Lower lobe of right lung (tissue), 2 donors: ENCODE measurements around the gene GLRX2. TPM values are rescaled to one million over a fixed set of nuclear protein-coding genes. Genes with fewer than 3 reads are reported as not detected.

Experiments used
- ATAC-seq, 2 donors: fragments of 200-7000 bp; cut with Tn5 transposase; one replicate each; pipeline ENCODE4 v1.9.1; 2020 to 2022; ENCODE audit warnings: mild to moderate bottlenecking in 2 of 2, moderate library complexity in 2 of 2
- DNase-seq: peaks from one replicate; pipeline ENCODE4 v3.0.0-alpha.2; 2020
- H3K27ac ChIP-seq: fragments of 200-600 bp; one replicate; pipeline ENCODE4 v1.8.0; 2022
- H3K27me3 ChIP-seq: fragments of 200-600 bp; one replicate; pipeline ENCODE4 v1.8.0; 2022; ENCODE audit warnings: low read depth
- H3K36me3 ChIP-seq: fragments of 200-600 bp; one replicate; pipeline ENCODE4 v1.8.0; 2022; ENCODE audit warnings: mild to moderate bottlenecking
- H3K4me1 ChIP-seq: fragments of 200-600 bp; one replicate; pipeline ENCODE4 v1.8.0; 2022
- H3K4me3 ChIP-seq: fragments of 200-600 bp; one replicate; pipeline ENCODE4 v1.8.0; 2022; ENCODE audit warnings: mild to moderate bottlenecking
- H3K9me3 ChIP-seq: fragments of 200-600 bp; one replicate; pipeline ENCODE4 v1.8.0; 2022
- intact Hi-C: fragments of 100-400 bp; cut with DNase I; formaldehyde crosslinking; loops from one replicate; pipeline ENCODE4 v1.11.0; 2022
- total RNA-seq: library from RNA; stranded (reverse); fragmentation: NEBNext Ultra II Directional; extraction: Animal tissue kit (Norgen Biotek cat#: 25700); gene quantifications from one replicate; pipeline ENCODE4 v1.2.1, GENCODE V29; 2021
- TF ChIP-seq, protein P1 (sequence below): fragments of 200-600 bp; IDR thresholded peaks from one replicate; pipeline ENCODE4 v1.8.0; 2022; ENCODE audit warnings: antibody characterized with exemption, mild to moderate bottlenecking
- donor health status: DM: no; HTN: yes; CAD: no; lungs with severe emphysema.

The GLRX2 gene
- total RNA-seq, 1 donor from 2014 or later: 25.2 TPM

DNA sequence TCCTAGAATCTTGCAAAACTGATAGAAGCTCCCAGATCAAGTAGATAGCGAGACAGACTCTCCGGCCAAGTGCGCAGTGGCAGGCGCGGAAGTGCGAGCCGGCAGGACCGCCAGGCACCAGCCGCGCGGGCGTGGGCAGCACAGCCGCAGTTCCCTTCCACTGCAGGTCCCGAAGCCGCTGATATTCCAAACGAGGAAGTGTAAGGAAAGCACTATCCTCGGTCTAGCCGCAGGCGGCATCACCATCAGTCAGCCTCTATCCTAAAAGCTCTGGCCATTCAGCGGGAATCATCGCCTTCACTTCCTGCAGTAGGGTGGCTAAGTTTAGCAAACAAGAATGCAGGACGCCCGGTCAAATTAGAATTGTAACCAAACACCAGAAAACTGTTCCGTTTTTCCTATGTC lies 710 bp downstream of the GLRX2 start:
- intact Hi-C loops: no loop called here
- peaks cover 14% of the 10 kb centered on the region for H3K36me3 ChIP-seq
- DNase-seq: peak; percentile 75
- TF ChIP-seq, protein P1, sequence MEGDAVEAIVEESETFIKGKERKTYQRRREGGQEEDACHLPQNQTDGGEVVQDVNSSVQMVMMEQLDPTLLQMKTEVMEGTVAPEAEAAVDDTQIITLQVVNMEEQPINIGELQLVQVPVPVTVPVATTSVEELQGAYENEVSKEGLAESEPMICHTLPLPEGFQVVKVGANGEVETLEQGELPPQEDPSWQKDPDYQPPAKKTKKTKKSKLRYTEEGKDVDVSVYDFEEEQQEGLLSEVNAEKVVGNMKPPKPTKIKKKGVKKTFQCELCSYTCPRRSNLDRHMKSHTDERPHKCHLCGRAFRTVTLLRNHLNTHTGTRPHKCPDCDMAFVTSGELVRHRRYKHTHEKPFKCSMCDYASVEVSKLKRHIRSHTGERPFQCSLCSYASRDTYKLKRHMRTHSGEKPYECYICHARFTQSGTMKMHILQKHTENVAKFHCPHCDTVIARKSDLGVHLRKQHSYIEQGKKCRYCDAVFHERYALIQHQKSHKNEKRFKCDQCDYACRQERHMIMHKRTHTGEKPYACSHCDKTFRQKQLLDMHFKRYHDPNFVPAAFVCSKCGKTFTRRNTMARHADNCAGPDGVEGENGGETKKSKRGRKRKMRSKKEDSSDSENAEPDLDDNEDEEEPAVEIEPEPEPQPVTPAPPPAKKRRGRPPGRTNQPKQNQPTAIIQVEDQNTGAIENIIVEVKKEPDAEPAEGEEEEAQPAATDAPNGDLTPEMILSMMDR: no peak
- H3K9me3 ChIP-seq: no peaks in the 10 kb centered on the region
- ATAC-seq: peak; percentile 72 to 75
- H3K4me1 ChIP-seq: peaks cover 20% of the 10 kb centered on the region
- peak overlapping the region; percentile 97 for H3K4me3 ChIP-seq
- H3K27me3 ChIP-seq: no peaks in the 10 kb centered on the region
- peak overlapping the region; percentile 94 for H3K27ac ChIP-seq

GRCh38 chr1:193103759-193104501 lies 1.3 kb downstream of the GLRX2 start:
- Histone ChIP-seq H3K9me3 (no peaks in the 10 kb centered on the region), H3K27me3 (no peaks in the 10 kb centered on the region), H3K27ac (peak overlapping the region; percentile 94), H3K4me3 (peak overlapping the region; percentile 97), H3K4me1 (peaks cover 20% of the 10 kb centered on the region), H3K36me3 (peaks cover 20% of the 10 kb centered on the region)
- intact Hi-C loops: no loop called here
- TF ChIP-seq, protein P1: no peak
- ATAC-seq (no peak), DNase-seq (no peak)

GRCh38 chr1:193102662-193103061 lies 2.6 kb downstream of the GLRX2 start:
- Histone ChIP-seq H3K27ac (no peak overlapping the region), H3K4me3 (no peak overlapping the region), H3K36me3 (peaks cover 33% of the 10 kb centered on the region), H3K27me3 (no peaks in the 10 kb centered on the region), H3K4me1 (peaks cover 20% of the 10 kb centered on the region), H3K9me3 (no peaks in the 10 kb centered on the region)
- intact Hi-C loops: no loop called here
- DNase-seq (no peak), ATAC-seq (no peak)
- TF ChIP-seq, protein P1: no peak

GRCh38 chr1:193094112-193094511 lies 11.1 kb downstream of the GLRX2 start:
- Histone ChIP-seq H3K27me3 (no peaks in the 10 kb centered on the region), H3K9me3 (no peaks in the 10 kb centered on the region), H3K27ac (no peak overlapping the region), H3K36me3 (peaks cover 94% of the 10 kb centered on the region), H3K4me3 (no peak overlapping the region), H3K4me1 (no peaks in the 10 kb centered on the region)
- intact Hi-C loops: no loop called here
- ATAC-seq (no peak), DNase-seq (no peak)
- TF ChIP-seq, protein P1: no peak

GRCh38 chr1:193090865-193091264 lies 14.3 kb downstream of the GLRX2 start:
- intact Hi-C loops: no loop called here
- TF ChIP-seq, protein P1: no peak
- H3K27ac ChIP-seq: no peak overlapping the region
- ATAC-seq (no peak), DNase-seq (no peak)
- H3K4me3 ChIP-seq: no peak overlapping the region
- H3K27me3 ChIP-seq: no peaks in the 10 kb centered on the region
- H3K4me1 ChIP-seq: no peaks in the 10 kb centered on the region
- no peaks in the 10 kb centered on the region for H3K9me3 ChIP-seq
- H3K36me3 ChIP-seq: peaks cover 73% of the 10 kb centered on the region
